ENCODE measurements around the gene SETD7.

DNA sequence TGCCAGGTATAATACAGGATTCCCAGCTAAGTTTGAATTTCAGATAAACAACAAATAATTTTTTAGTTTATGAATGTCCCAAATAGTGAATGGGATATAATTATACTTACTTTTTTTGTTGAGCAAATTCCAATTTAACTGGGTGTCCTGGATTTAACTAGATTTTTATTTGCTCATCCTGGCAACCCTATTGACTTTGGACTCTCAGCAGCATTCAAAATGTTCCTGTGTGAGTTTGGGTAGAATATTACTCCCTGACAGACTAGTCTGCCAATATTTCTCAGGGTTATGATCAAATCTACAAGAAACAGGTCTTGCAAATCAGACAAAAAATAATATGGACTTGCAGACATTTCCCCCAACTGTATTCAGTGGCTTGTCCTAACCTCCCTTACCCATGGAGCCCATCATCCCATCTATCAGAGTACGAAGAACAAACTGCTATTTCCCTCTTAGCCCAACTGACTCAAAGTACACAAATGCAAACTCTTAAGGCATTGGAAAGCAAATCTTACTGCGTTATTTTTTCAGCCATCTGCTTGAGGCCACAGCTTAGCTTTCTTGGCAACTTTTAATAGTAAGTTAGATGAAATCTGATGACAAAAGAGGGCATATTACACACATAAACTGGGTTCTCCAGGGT lies 20.7 kb downstream of the SETD7 start:
- TF ChIP-seq POLR2AphosphoS5 (IDR thresholded peaks at IDR 0.05) (no peak), POLR2A (IDR thresholded peaks at IDR 0.05) (no peak)
- TF ChIP-seq, protein P1, sequence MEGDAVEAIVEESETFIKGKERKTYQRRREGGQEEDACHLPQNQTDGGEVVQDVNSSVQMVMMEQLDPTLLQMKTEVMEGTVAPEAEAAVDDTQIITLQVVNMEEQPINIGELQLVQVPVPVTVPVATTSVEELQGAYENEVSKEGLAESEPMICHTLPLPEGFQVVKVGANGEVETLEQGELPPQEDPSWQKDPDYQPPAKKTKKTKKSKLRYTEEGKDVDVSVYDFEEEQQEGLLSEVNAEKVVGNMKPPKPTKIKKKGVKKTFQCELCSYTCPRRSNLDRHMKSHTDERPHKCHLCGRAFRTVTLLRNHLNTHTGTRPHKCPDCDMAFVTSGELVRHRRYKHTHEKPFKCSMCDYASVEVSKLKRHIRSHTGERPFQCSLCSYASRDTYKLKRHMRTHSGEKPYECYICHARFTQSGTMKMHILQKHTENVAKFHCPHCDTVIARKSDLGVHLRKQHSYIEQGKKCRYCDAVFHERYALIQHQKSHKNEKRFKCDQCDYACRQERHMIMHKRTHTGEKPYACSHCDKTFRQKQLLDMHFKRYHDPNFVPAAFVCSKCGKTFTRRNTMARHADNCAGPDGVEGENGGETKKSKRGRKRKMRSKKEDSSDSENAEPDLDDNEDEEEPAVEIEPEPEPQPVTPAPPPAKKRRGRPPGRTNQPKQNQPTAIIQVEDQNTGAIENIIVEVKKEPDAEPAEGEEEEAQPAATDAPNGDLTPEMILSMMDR (IDR thresholded peaks at IDR 0.05), result no peak

Measured in stomach (tissue), 4 donors.